Caco-2 (cell line): ENCODE measurements around the gene PAQR7. TPM values are rescaled to one million over a fixed set of nuclear protein-coding genes. Genes with fewer than 3 reads are reported as not detected.
A peak's percentile ranks its signal among the peaks of the same experiment; 100 is the strongest.

Experiments used
- BruUV-seq: library from RNA; stranded (reverse); fragments of 400-500 nt; replicated peaks from 2 replicates; lab custom pipeline; 2021; lab: Mats Ljungman, UMichigan
- CTCF ChIA-PET: fragments of 300-600 bp; sonication (Branson Sonifier 250); formaldehyde crosslinking; loops from one replicate; lab custom pipeline; 2022; ENCODE audit warnings: antibody characterized with exemption; lab: Charles Lee
- POLR2A ChIA-PET: fragments of 300-600 bp; sonication (Branson Sonifier 250); formaldehyde crosslinking; loops from one replicate; lab custom pipeline; 2022; ENCODE audit warnings: antibody characterized with exemption; lab: Charles Lee
- DNase-seq, 2 experiments: peaks; one replicate each; pipeline versions ENCODE4 v3.0.0 to v3.0.0-alpha.2; 2020 to 2022
- H3K27me3 ChIP-seq: replicated peaks from 2 replicates; pipeline ENCODE4 v1.6.0; 2011; ENCODE audit warnings: low read length; ENCODE audit not compliant: control insufficient read depth, insufficient read depth
- H3K36me3 ChIP-seq: 2 replicates; pipeline ENCODE4 v1.5.1; 2011; ENCODE audit warnings: low read length; ENCODE audit not compliant: control insufficient read depth, insufficient read depth
- H3K4me1 ChIP-seq: fragments of 250-450 bp; sonication (Bioruptor Pico); 2 replicates; pipeline ENCODE4 v1.5.1; 2020; ENCODE audit warnings: mild to moderate bottlenecking
- H3K4me3 ChIP-seq: 2 replicates; pipeline ENCODE4 v1.5.1; 2011; ENCODE audit warnings: low read depth, mild to moderate bottlenecking, control low read depth, low read length
- H3K9me3 ChIP-seq: fragments of 250-450 bp; sonication (Bioruptor Pico); 2 replicates; pipeline ENCODE4 v1.5.1; 2020; ENCODE audit warnings: mild to moderate bottlenecking, moderate library complexity
- H3K27ac Mint-ChIP-seq: one replicate; pipeline ENCODE4 v1.8.0; 2022; ENCODE audit warnings: mixed read lengths; ENCODE audit not compliant: unreplicated experiment
- H3K27me3 Mint-ChIP-seq: one replicate; pipeline ENCODE4 v1.8.0; 2022; ENCODE audit warnings: mixed read lengths; ENCODE audit not compliant: insufficient read depth, unreplicated experiment
- H3K36me3 Mint-ChIP-seq: one replicate; pipeline ENCODE4 v1.8.0; 2022; ENCODE audit warnings: mild to moderate bottlenecking, mixed read lengths; ENCODE audit not compliant: insufficient read depth, unreplicated experiment
- H3K4me1 Mint-ChIP-seq: one replicate; pipeline ENCODE4 v1.8.0; 2022; ENCODE audit warnings: low read depth, mixed read lengths; ENCODE audit not compliant: unreplicated experiment
- H3K4me3 Mint-ChIP-seq: one replicate; pipeline ENCODE4 v1.8.0; 2022; ENCODE audit warnings: mild to moderate bottlenecking, moderate library complexity, mixed read lengths; ENCODE audit not compliant: unreplicated experiment
- H3K9me3 Mint-ChIP-seq: one replicate; pipeline ENCODE4 v1.8.0; 2022; ENCODE audit warnings: mixed read lengths; ENCODE audit not compliant: unreplicated experiment
- CTCF ChIP-seq, 2 experiments: fragments of 200-600 bp in 1 of 2; IDR thresholded peaks; 1 replicate in 1 of 2; 2 replicates in 1 of 2; pipeline versions ENCODE4 v1.5.1 to v1.8.0; 2011 to 2022; ENCODE audit warnings: antibody characterized with exemption in 1 of 2, control low read depth in 1 of 2, inconsistent platforms in 1 of 2, low read depth in 1 of 2, low read length in 1 of 2, mild to moderate bottlenecking in 1 of 2, moderate library complexity in 1 of 2; ENCODE audit not compliant: insufficient read depth in 1 of 2, severe bottlenecking in 1 of 2, unreplicated experiment in 1 of 2
- intact Hi-C: fragments of 100-400 bp; cut with micrococcal nuclease; formaldehyde crosslinking; loops from one replicate; pipeline ENCODE4 v1.10.0; 2022; ENCODE audit not compliant: unreplicated experiment
- total RNA-seq: library from RNA; stranded (reverse); gene quantifications from 2 replicates; pipeline ENCODE4 v1.2.3, GENCODE V29; 2022

PAQR7 gene
- total RNA-seq, 1 experiment from 2014 or later, result 22.3 TPM

- Histone ChIP-seq H3K36me3 (peaks cover 1% of the 10 kb centered on the region), H3K9me3 (no peaks in the 10 kb centered on the region), H3K4me1 (no peaks in the 10 kb centered on the region), H3K27me3 (no peaks in the 10 kb centered on the region), H3K4me3 (no peak overlapping the region)
- Mint-ChIP-seq H3K27ac (no peak overlapping the region), H3K4me3 (no peak overlapping the region), H3K27me3 (no peaks in the 10 kb centered on the region), H3K4me1 (peaks cover 6% of the 10 kb centered on the region), H3K36me3 (peaks cover 60% of the 10 kb centered on the region), H3K9me3 (no peaks in the 10 kb centered on the region)
- ChIA-PET CTCF (no interaction called here), POLR2A (no interaction called here)
- DNase-seq, result no peak
- no TSS peak for BruUV-seq
- no peak for TF ChIP-seq CTCF (IDR thresholded peaks at IDR 0.05; ENCODE audit: insufficient read depth in 1 of 2, low read depth in 1 of 2, low read length in 1 of 2, severe bottlenecking in 1 of 2, unreplicated experiment in 1 of 2)
- intact Hi-C loops, result no loop called here
These were observed 42.4 kb downstream of the PAQR7 start for GRCh38 chr1:25833158-25833557.

- no peaks in the 10 kb centered on the region for H3K9me3 Mint-ChIP-seq
- intact Hi-C loops, result no loop called here
- TSS peak; percentile 26 for BruUV-seq
- H3K27me3 Mint-ChIP-seq, result no peaks in the 10 kb centered on the region
- no peak overlapping the region for H3K27ac Mint-ChIP-seq
- H3K36me3 Mint-ChIP-seq, result peaks cover 65% of the 10 kb centered on the region
- Histone ChIP-seq H3K4me1 (no peaks in the 10 kb centered on the region), H3K36me3 (peaks cover 1% of the 10 kb centered on the region), H3K4me3 (no peak overlapping the region), H3K27me3 (no peaks in the 10 kb centered on the region), H3K9me3 (no peaks in the 10 kb centered on the region)
- peaks cover 5% of the 10 kb centered on the region for H3K4me1 Mint-ChIP-seq
- no peak overlapping the region for H3K4me3 Mint-ChIP-seq
- ChIA-PET POLR2A (no interaction called here), CTCF (no interaction called here)
- no peak for TF ChIP-seq CTCF (IDR thresholded peaks at IDR 0.05; ENCODE audit: insufficient read depth in 1 of 2, low read depth in 1 of 2, low read length in 1 of 2, severe bottlenecking in 1 of 2, unreplicated experiment in 1 of 2)
- DNase-seq, result no peak
These were observed 43.0 kb downstream of the PAQR7 start for GRCh38 chr1:25832336-25833037.

DNA sequence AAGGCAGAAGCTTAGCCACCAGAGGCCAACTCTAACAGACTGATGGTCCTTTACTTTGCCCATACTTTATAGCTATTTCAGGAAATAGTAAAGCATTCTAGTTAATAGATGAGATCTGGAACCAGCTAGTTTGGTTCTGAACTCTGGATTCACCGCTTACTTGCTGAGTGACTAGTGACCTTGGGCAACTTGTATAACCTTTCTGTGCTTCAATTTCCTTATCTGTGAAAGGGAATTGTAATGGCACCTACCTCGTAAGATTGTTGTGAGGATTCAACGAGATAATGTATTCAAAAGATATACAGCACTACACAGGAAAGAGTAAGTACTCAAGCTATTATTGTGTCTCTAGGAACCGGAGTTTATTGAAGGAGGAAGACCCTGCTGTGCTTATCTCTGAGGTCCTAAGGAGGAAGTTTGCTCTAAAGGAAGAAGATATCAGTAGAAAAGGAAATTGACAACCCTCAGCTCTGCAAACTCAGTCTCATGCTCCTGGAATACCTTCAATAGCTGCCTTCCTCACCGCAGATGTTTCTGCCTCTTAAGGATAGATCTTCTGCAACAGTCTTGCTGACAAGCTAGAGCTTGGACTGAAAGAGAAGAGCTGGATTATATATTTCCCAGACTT, 43.8 kb downstream of the PAQR7 start:
- TF ChIP-seq CTCF (IDR thresholded peaks at IDR 0.05; ENCODE audit: insufficient read depth in 1 of 2, low read depth in 1 of 2, low read length in 1 of 2, severe bottlenecking in 1 of 2, unreplicated experiment in 1 of 2), result no peak
- no peaks in the 10 kb centered on the region for H3K4me1 ChIP-seq
- ChIA-PET CTCF (no interaction called here), POLR2A (no interaction called here)
- no peaks in the 10 kb centered on the region for H3K9me3 Mint-ChIP-seq
- H3K36me3 Mint-ChIP-seq, result peaks cover 71% of the 10 kb centered on the region
- H3K4me3 Mint-ChIP-seq, result no peak overlapping the region
- H3K9me3 ChIP-seq, result no peaks in the 10 kb centered on the region
- intact Hi-C loops, result no loop called here
- no peak overlapping the region for H3K4me3 ChIP-seq
- no TSS peak for BruUV-seq
- H3K4me1 Mint-ChIP-seq, result no peaks in the 10 kb centered on the region
- no peak for DNase-seq
- no peaks in the 10 kb centered on the region for H3K27me3 ChIP-seq
- no peak overlapping the region for H3K27ac Mint-ChIP-seq
- no peaks in the 10 kb centered on the region for H3K27me3 Mint-ChIP-seq
- peaks cover 1% of the 10 kb centered on the region for H3K36me3 ChIP-seq
